Nephron (organoid): ENCODE results near the gene ING3.
A peak's percentile ranks its signal among the peaks of the same experiment; 100 is the strongest.

ENCODE experiments used
- H3K27ac Mint-ChIP-seq, 3 experiments: 2 replicates each; pipeline ENCODE4 v1.8.0; 2020; ENCODE audit warnings: mixed read lengths in 3 of 3, mild to moderate bottlenecking in 2 of 3, moderate library complexity in 1 of 3
- H3K27me3 Mint-ChIP-seq: 2 replicates; pipeline ENCODE4 v1.8.0; 2021; ENCODE audit warnings: low read depth, mild to moderate bottlenecking, moderate library complexity, mixed read lengths
- H3K36me3 Mint-ChIP-seq: 2 replicates; pipeline ENCODE4 v1.8.0; 2020; ENCODE audit warnings: low read depth, mixed read lengths
- H3K4me1 Mint-ChIP-seq: 2 replicates; pipeline ENCODE4 v1.8.0; 2020; ENCODE audit warnings: mixed read lengths
- H3K4me3 Mint-ChIP-seq, 3 experiments: 2 replicates each; pipeline ENCODE4 v1.8.0; 2020; ENCODE audit warnings: mild to moderate bottlenecking in 3 of 3, mixed read lengths in 3 of 3, moderate library complexity in 2 of 3
- H3K9me3 Mint-ChIP-seq: 2 replicates; pipeline ENCODE4 v1.8.0; 2020; ENCODE audit warnings: mixed read lengths
- TF ChIP-seq, protein P1 (sequence below), 3 experiments: fragments of 200-600 bp; sonication (generic); IDR thresholded peaks; one replicate each; pipeline ENCODE4 v1.5.0; 2021; ENCODE audit warnings: antibody characterized with exemption in 3 of 3; ENCODE audit not compliant: unreplicated experiment in 3 of 3

ING3 gene

DNA sequence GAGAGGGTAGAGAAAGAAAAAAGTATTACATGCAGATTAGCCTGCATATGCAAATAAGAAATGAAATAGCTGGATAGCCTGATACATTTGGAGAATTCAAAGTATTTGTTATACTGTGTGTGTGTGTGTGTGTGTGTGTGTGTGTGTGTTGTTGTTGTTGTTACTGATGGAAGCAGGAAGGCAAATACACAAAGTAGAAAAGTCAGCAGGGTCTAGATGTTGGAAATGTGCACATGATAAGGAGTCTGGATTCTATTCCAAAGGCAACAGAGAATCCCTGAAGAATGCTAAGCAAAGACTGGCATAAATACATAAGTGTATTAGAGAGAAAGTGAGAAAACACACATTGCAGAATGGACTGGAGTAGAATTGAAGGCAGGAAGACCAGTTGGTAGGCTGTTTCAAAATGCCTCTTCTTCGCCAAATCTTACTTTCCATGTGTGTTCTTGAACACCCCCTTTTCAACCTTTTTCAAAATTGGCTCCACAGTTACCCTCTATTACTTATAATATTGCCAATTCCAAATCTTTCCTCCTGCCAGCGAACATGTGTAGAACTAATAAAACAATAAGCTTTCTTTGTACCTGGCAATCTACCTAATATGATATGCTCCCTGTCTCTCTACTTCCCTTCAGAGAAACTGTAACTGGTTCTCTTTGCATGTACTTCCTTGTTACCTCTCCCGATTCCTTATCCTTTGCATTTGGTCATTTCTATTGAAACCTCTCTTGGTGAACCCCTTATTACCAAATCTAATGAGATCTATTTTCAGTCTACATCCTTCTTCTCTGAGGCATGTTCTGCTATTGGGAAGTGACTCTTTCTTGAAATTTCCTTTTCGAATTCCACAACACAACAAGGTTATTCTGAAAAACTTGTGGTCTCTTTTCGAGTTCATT is 44.2 kb downstream of the ING3 start:
- H3K27me3 Mint-ChIP-seq, result peaks cover 9% of the 10 kb centered on the region
- H3K27ac Mint-ChIP-seq, result peak overlapping the region in 2 of 3 experiments; percentile 1 to 51
- peak overlapping the region in 2 of 3 experiments; percentile 3 to 94 for H3K4me3 Mint-ChIP-seq
- no peaks in the 10 kb centered on the region for H3K9me3 Mint-ChIP-seq
- H3K4me1 Mint-ChIP-seq, result peaks cover 47% of the 10 kb centered on the region
- peaks cover 19% of the 10 kb centered on the region for H3K36me3 Mint-ChIP-seq
- TF ChIP-seq, protein P1, sequence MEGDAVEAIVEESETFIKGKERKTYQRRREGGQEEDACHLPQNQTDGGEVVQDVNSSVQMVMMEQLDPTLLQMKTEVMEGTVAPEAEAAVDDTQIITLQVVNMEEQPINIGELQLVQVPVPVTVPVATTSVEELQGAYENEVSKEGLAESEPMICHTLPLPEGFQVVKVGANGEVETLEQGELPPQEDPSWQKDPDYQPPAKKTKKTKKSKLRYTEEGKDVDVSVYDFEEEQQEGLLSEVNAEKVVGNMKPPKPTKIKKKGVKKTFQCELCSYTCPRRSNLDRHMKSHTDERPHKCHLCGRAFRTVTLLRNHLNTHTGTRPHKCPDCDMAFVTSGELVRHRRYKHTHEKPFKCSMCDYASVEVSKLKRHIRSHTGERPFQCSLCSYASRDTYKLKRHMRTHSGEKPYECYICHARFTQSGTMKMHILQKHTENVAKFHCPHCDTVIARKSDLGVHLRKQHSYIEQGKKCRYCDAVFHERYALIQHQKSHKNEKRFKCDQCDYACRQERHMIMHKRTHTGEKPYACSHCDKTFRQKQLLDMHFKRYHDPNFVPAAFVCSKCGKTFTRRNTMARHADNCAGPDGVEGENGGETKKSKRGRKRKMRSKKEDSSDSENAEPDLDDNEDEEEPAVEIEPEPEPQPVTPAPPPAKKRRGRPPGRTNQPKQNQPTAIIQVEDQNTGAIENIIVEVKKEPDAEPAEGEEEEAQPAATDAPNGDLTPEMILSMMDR (IDR thresholded peaks at IDR 0.05; ENCODE audit: unreplicated experiment in 3 of 3), result no peak

DNA sequence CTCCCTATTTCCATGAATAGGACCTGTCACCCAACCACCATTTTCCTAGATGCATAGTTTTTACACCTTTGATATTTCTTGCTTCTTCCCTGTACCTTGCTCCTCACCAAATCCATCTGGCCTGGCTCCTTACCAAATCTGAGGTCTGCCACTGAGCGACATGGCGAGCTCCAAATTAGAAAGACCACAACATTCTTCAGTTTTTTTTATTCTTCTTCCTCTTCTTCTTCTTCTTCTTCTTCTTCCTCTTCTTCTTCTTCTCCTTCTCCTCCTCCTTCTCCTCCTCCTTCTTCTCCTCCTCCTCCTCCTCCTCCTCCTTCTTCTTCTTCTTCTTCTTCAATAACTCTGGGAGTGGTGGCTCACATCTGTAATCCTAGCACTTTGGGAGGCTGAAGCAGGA is 45.1 kb downstream of the ING3 start:
- peaks cover 52% of the 10 kb centered on the region for H3K4me1 Mint-ChIP-seq
- TF ChIP-seq, protein P1 (IDR thresholded peaks at IDR 0.05; ENCODE audit: unreplicated experiment in 3 of 3), result no peak
- H3K27ac Mint-ChIP-seq, result no peak overlapping the region
- H3K27me3 Mint-ChIP-seq, result peaks cover 2% of the 10 kb centered on the region
- H3K4me3 Mint-ChIP-seq, result peak overlapping the region in 1 of 3 experiments; percentile 51
- peaks cover 19% of the 10 kb centered on the region for H3K36me3 Mint-ChIP-seq
- no peaks in the 10 kb centered on the region for H3K9me3 Mint-ChIP-seq

DNA sequence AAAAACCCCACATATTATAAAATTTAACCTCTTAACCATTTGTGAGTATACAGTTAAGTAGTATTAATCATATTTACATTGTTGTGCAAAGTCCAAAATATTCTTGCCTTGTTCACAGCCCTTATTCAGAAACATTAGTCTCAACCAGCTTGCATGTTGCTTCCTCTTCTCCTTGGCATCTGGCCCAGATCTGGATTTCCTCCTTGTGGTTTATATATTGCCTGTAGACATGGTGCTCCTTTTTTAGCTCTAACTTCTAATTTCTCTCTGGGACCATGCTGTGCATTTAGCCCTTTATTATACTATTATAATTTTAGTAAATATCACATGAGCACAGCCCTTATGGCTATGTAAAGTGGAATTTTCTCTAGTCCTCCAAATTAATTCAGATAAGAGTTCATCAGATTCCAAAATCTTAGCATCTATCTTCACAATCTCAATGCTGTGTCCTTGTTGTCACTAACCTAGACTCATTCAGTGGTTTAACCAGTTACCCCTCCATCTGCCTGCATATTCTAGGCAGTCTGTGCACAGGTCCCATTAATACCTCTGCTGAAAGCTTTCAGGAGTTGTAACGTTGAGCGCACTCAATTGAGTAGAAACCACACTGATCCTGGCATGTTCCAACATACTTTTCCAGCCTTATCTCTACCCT is 45.9 kb downstream of the ING3 start:
- Mint-ChIP-seq H3K9me3 (no peaks in the 10 kb centered on the region), H3K4me1 (peaks cover 60% of the 10 kb centered on the region), H3K4me3 (peak overlapping the region in 2 of 3 experiments; percentile 5 to 6), H3K27ac (peak overlapping the region; percentile 29 to 81 (median 66)), H3K36me3 (peaks cover 19% of the 10 kb centered on the region), H3K27me3 (no peaks in the 10 kb centered on the region)
- TF ChIP-seq, protein P1 (IDR thresholded peaks at IDR 0.05; ENCODE audit: unreplicated experiment in 3 of 3), result no peak

DNA sequence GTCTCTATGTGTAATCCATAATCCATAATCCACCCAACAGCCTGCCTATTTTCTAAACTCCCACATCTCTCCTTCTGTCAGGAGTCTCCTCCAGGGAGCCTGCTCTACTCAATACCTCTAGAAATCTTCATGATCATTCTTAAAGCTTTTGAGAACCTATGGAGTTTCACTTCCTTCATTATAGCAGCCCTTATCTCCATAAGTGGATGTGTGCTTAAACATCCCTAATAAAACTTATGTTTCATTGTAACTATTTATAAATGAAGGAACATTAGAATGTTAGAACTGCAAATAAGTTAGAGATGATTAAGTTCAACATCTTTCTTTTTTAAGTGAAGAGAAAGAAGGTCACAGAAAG is 46.4 kb downstream of the ING3 start:
- H3K9me3 Mint-ChIP-seq, result no peaks in the 10 kb centered on the region
- H3K36me3 Mint-ChIP-seq, result peaks cover 19% of the 10 kb centered on the region
- TF ChIP-seq, protein P1 (IDR thresholded peaks at IDR 0.05; ENCODE audit: unreplicated experiment in 3 of 3), result no peak
- peak overlapping the region; percentile 29 to 66 (median 36) for H3K27ac Mint-ChIP-seq
- no peaks in the 10 kb centered on the region for H3K27me3 Mint-ChIP-seq
- peaks cover 61% of the 10 kb centered on the region for H3K4me1 Mint-ChIP-seq
- H3K4me3 Mint-ChIP-seq, result no peak overlapping the region

DNA sequence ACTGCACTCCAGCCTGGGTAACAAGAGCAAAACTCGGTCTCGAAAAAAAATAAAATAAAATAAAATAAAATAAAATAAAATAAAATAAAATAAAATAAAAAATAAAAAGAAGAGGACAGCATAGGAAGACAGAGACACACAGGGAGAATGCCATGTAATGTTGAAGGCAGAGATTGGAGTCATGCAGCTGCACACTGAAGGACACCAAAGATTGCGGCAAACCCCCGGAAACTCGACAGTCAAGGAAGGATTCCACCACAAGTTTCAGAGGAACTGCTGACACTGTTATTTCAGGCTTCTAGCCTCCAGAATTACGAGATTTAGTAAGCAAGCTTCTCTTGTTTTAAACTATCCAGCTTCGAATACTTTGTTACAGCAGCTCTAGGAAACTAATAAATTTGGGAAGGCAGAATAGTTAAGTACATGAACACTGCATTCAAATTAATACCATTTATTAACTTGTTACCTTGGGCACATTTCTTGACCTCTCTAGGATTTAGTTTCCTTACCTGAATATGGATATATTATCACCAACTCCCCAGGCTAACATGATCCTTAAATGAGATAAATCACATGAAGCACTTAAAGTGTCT is 47.4 kb downstream of the ING3 start:
- TF ChIP-seq, protein P1 (IDR thresholded peaks at IDR 0.05; ENCODE audit: unreplicated experiment in 3 of 3), result no peak
- peaks cover 16% of the 10 kb centered on the region for H3K36me3 Mint-ChIP-seq
- H3K27ac Mint-ChIP-seq, result peak overlapping the region; percentile 70 to 92 (median 83)
- H3K4me1 Mint-ChIP-seq, result peaks cover 64% of the 10 kb centered on the region
- peak overlapping the region in 1 of 3 experiments; percentile 34 for H3K4me3 Mint-ChIP-seq
- no peaks in the 10 kb centered on the region for H3K27me3 Mint-ChIP-seq
- H3K9me3 Mint-ChIP-seq, result no peaks in the 10 kb centered on the region
